HCT116 (cell line): Measurements from ENCODE around the gene CBX4. TPM values are rescaled to one million over a fixed set of nuclear protein-coding genes. Genes with fewer than 3 reads are reported as not detected.

ENCODE experiments used
- ATAC-seq: fragments of 200-7000 bp; cut with Tn5 transposase; 2 replicates; pipeline ENCODE4 v1.9.1; 2020; ENCODE audit warnings: mild to moderate bottlenecking, moderate library complexity
- BruUV-seq: library from RNA; stranded (reverse); fragments of 400-500 nt; replicated peaks from 2 replicates; lab custom pipeline; 2021; lab: Mats Ljungman, UMichigan
- CTCF ChIA-PET: fragments of 300-600 bp; sonication (Branson Sonifier 250); formaldehyde crosslinking; loops from one replicate; lab custom pipeline; 2021; ENCODE audit warnings: antibody characterized with exemption; lab: Charles Lee
- POLR2A ChIA-PET: fragments of 300-600, 350-600 bp; sonication (Branson Sonifier 250); formaldehyde crosslinking; loops from one replicate; lab custom pipeline; 2021; ENCODE audit warnings: antibody characterized with exemption; lab: Charles Lee
- RAD21 ChIA-PET, 2 experiments: fragments of 300-600 bp; sonication (Branson Sonifier 250); formaldehyde crosslinking; loops; one replicate each; lab custom pipeline; 2023; ENCODE audit warnings: low total read pairs in 2 of 2; ENCODE audit not compliant: uncharacterized antibody in 2 of 2, unreplicated experiment in 2 of 2, low non-redundant PET in 1 of 2; lab: Charles Lee
- DNase-seq: peaks from one replicate; pipeline ENCODE4 v3.0.0-alpha.2; 2010; ENCODE audit warnings: low read depth, low spot score
- H2AFZ ChIP-seq: fragments of 200-600 bp; shearing (Covaris generic), sonication (generic); 2 replicates; pipeline ENCODE4 v1.6.1; 2017; ENCODE audit warnings: low read depth, mixed run types, mixed read lengths, antibody characterized with exemption, low read length; ENCODE audit not compliant: poor library complexity, severe bottlenecking
- H3K27ac ChIP-seq: 2 replicates; pipeline ENCODE4 v1.5.1; 2012; ENCODE audit warnings: low read depth, low read length
- H3K27me3 ChIP-seq: fragments of 200-600 bp; sonication (generic); 2 replicates; pipeline ENCODE4 v1.6.1; 2016; ENCODE audit warnings: mixed run types, low read length, mixed read lengths; ENCODE audit not compliant: insufficient read depth
- H3K36me3 ChIP-seq, 2 experiments: fragments of 200-500 bp in 1 of 2; fragments of 200-600 bp in 1 of 2; sonication (Bioruptor generic) in 1 of 2; sonication (generic) in 1 of 2; 2 replicates each; pipeline versions ENCODE4 v1.5.1 to v1.6.1; 2014 to 2016; ENCODE audit warnings: low read length in 2 of 2, inconsistent platforms in 1 of 2, mixed read lengths in 1 of 2, mixed run types in 1 of 2; ENCODE audit not compliant: insufficient read depth in 2 of 2, control insufficient read depth in 1 of 2
- H3K4me1 ChIP-seq, 2 experiments: fragments of 200-600 bp in 1 of 2; sonication (generic) in 1 of 2; 2 replicates each; pipeline versions ENCODE4 v1.5.1 to v1.6.1; 2012 to 2017; ENCODE audit warnings: low read length in 2 of 2, inconsistent platforms in 1 of 2, mild to moderate bottlenecking in 1 of 2, mixed read lengths in 1 of 2, mixed run types in 1 of 2, moderate library complexity in 1 of 2; ENCODE audit not compliant: insufficient read depth in 2 of 2, control insufficient read depth in 1 of 2
- H3K4me2 ChIP-seq: fragments of 200-600 bp; sonication (generic); 2 replicates; pipeline ENCODE4 v1.6.1; 2017; ENCODE audit warnings: mixed run types, low read length, mixed read lengths
- H3K4me3 ChIP-seq, 2 experiments: fragments of 200-600 bp in 1 of 2; sonication (generic) in 1 of 2; replicated peaks in 1 of 2; 2 replicates each; pipeline ENCODE4 v1.5.1; 2011 to 2016; ENCODE audit warnings: low read length in 2 of 2, control low read depth in 1 of 2, low read depth in 1 of 2, mild to moderate bottlenecking in 1 of 2, mixed read lengths in 1 of 2, mixed run types in 1 of 2
- H3K79me2 ChIP-seq: fragments of 200-600 bp; sonication (generic); 2 replicates; pipeline ENCODE4 v1.6.1; 2017; ENCODE audit warnings: mild to moderate bottlenecking, mixed run types, low read length, moderate library complexity, mixed read lengths; ENCODE audit not compliant: insufficient read depth
- H3K9ac ChIP-seq: fragments of 200-600 bp; sonication (generic); 2 replicates; pipeline ENCODE4 v1.6.1; 2016; ENCODE audit warnings: low read length, mixed read lengths
- H3K9me2 ChIP-seq: fragments of 200-600 bp; sonication (generic), shearing (Covaris generic); 2 replicates; pipeline ENCODE4 v1.6.1; 2017; ENCODE audit warnings: mixed run types, mild to moderate bottlenecking, moderate library complexity; ENCODE audit not compliant: insufficient read depth
- H3K9me3 ChIP-seq, 2 experiments: fragments of 200-500 bp in 1 of 2; fragments of 200-600 bp in 1 of 2; sonication (Bioruptor generic) in 1 of 2; sonication (generic) in 1 of 2; 2 replicates each; pipeline ENCODE4 v1.6.1; 2014 to 2017; ENCODE audit warnings: low read length in 2 of 2, mixed read lengths in 2 of 2, inconsistent platforms in 1 of 2, low read depth in 1 of 2, mild to moderate bottlenecking in 1 of 2, mixed run types in 1 of 2, moderate library complexity in 1 of 2; ENCODE audit not compliant: control insufficient read depth in 1 of 2, insufficient read depth in 1 of 2
- H4K20me1 ChIP-seq: fragments of 200-600 bp; sonication (generic), shearing (Covaris generic); 2 replicates; pipeline ENCODE4 v1.6.1; 2017; ENCODE audit warnings: mixed run types, mild to moderate bottlenecking, moderate library complexity; ENCODE audit not compliant: insufficient read depth
- EZH2 ChIP-seq: fragments of 200-600 bp; sonication (generic); IDR thresholded peaks from 2 replicates; pipeline ENCODE4 v1.6.1; 2017; ENCODE audit warnings: antibody characterized with exemption, mixed run types
- MAX ChIP-seq: IDR thresholded peaks from 2 replicates; pipeline ENCODE4 v1.6.1; 2012
- POLR2A ChIP-seq: IDR thresholded peaks from 2 replicates; pipeline ENCODE4 v1.7.0; 2011; ENCODE audit warnings: borderline replicate concordance; ENCODE audit not compliant: insufficient read depth, insufficient read length; ENCODE audit errors: extremely low read depth
- POLR2AphosphoS5 ChIP-seq: IDR thresholded peaks from 2 replicates; pipeline ENCODE4 v1.6.1; 2011; ENCODE audit warnings: mild to moderate bottlenecking, low read depth, low read length, moderate library complexity
- REST ChIP-seq: IDR thresholded peaks from 2 replicates; pipeline ENCODE4 v1.6.1; 2012; ENCODE audit warnings: low read depth
- TCF7L2 ChIP-seq: IDR thresholded peaks from 2 replicates; pipeline ENCODE4 v1.7.0; 2011; ENCODE audit warnings: borderline replicate concordance, inconsistent platforms; ENCODE audit not compliant: insufficient read depth, insufficient read length; ENCODE audit errors: extremely low read depth
- ZBTB33 ChIP-seq: IDR thresholded peaks from 2 replicates; pipeline ENCODE4 v1.6.1; 2011; ENCODE audit warnings: mild to moderate bottlenecking, low read length, moderate library complexity; ENCODE audit not compliant: insufficient replicate concordance; ENCODE audit errors: extremely low read depth
- ZFX ChIP-seq: fragments of 450-650 bp; IDR thresholded peaks from 2 replicates; pipeline ENCODE4 v1.6.1; 2017
- ZNF274 ChIP-seq: fragments of 200-500 bp; sonication (Bioruptor generic); IDR thresholded peaks from 2 replicates; pipeline ENCODE4 v1.6.1; 2014; ENCODE audit warnings: mild to moderate bottlenecking, low read depth, low read length, inconsistent platforms
- intact Hi-C: fragments of 100-400 bp; cut with micrococcal nuclease; formaldehyde crosslinking; loops from 2 replicates; pipeline ENCODE4 v1.10.0; 2022
- total RNA-seq: library from RNA; stranded (reverse); gene quantifications from one replicate; pipeline ENCODE4 v1.2.1, GENCODE V29; 2021; ENCODE audit not compliant: unreplicated experiment

The CBX4 gene
- total RNA-seq, 1 experiment from 2014 or later = 60.9 TPM

- TF ChIP-seq REST (no peak), POLR2A (no peak)
These were observed 50.0 kb downstream of the CBX4 start (continued) for GRCh38 chr17:79788989-79789942.

- Histone ChIP-seq H3K36me3 (peaks cover 4 to 10% of the 10 kb centered on the region in 2 experiments; a peak in 3 of 4 replicates), H4K20me1 (no peaks in the 10 kb centered on the region), H3K9me3 (no peaks in the 10 kb centered on the region), H2AFZ (no peak overlapping the region), H3K9me2 (no peaks in the 10 kb centered on the region), H3K9ac (no peak overlapping the region), H3K4me3 (no peak overlapping the region), H3K4me2 (no peak overlapping the region), H3K27me3 (no peaks in the 10 kb centered on the region), H3K27ac (no peak overlapping the region), H3K79me2 (no peaks in the 10 kb centered on the region), H3K4me1 (peaks cover 8 to 19% of the 10 kb centered on the region in 2 experiments)
- RAD21 ChIA-PET = interaction anchor here in 1 of 2 experiments (1.5 kb wide), 1 partner anchor 127 kb away, joined by 5 read pairs; no protein-coding TSS in a partner anchor
- TF ChIP-seq ZBTB33 (no peak), TCF7L2 (no peak), POLR2AphosphoS5 (no peak), ZNF274 (no peak), EZH2 (no peak), POLR2A (no peak), ZFX (no peak), MAX (no peak)
- intact Hi-C loops = loop anchor here (5.0 kb wide), 1 partner anchor 184 kb away; no protein-coding TSS in a partner anchor
- CTCF ChIA-PET = interaction anchor here (1.0 to 2.7 kb wide), 8 partner anchors 9 to 205 kb away, joined by 3 to 10 read pairs (median 5); partner anchors contain the start of genes CBX4 and CBX8
- DNase-seq (no peak), ATAC-seq (no peak)
- POLR2A ChIA-PET = interaction anchor here (1.2 kb wide), 1 partner anchor 51 kb away, joined by 3 read pairs; no protein-coding TSS in a partner anchor
- BruUV-seq = no TSS peak
These were observed 50.8 kb downstream of the CBX4 start for GRCh38 chr17:79788455-79788854.
